PC-9 (cell line): ENCODE measurements around the gene MMP17.

Experiments
- CTCF ChIP-seq: fragments of 200-600 bp; sonication (generic); conservative IDR thresholded peaks from 2 replicates; pipeline ENCODE4 v1.6.1; 2017; ENCODE audit warnings: mixed run types, antibody characterized with exemption, mild to moderate bottlenecking, moderate library complexity
- EZH2 ChIP-seq: fragments of 200-600 bp; sonication (generic); IDR thresholded peaks from 2 replicates; pipeline ENCODE4 v1.8.0; 2017; ENCODE audit warnings: antibody characterized with exemption, low read depth

GRCh38 chr12:131844140-131844539, 15.9 kb downstream of the MMP17 start:
- no peak for TF ChIP-seq CTCF
- no peak for TF ChIP-seq EZH2
